ENCODE results near the gene CEPT1. TPM values are rescaled to one million over a fixed set of nuclear protein-coding genes. Genes with fewer than 3 reads are reported as not detected.

CEPT1 gene
- total RNA-seq, 1 experiment from 2014 or later = 30.9 TPM

DNA sequence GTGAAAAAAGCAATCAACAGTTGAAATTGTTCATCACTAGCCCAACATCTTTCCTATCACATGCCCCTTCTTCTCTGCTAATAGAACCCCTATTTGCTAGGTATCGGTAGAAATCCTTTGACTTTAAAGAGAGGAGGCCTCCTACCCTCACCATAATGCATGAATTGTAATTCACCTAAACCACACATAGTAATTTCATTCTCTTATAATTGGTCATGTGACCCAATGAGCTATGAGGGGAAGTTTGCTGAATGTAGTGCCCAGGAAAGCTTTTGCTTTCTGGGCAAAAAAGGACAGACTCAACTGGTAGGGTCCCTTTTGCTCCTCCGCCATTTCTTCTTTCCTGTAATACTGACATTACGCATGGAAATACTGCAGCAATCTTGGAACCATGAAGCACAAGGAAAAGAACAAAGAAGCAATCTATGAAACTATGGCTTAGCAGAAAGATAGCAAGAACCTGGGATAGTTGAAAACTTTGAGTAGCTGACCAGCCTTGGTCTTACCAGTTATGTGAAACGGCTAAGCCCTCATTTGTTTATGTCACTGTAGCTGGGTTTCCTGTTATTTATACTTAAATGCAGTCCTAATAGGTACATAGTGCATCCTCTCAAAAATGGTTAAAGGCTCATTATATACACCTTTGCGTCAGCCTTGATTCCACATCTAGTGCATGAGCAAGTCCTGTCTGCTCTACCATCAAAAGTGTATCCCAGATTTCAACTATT lies 77.3 kb downstream of the CEPT1 start:
- intact Hi-C loops (cut with micrococcal nuclease; ENCODE audit: unreplicated experiment) = no loop called here
- TF ChIP-seq, protein P1, sequence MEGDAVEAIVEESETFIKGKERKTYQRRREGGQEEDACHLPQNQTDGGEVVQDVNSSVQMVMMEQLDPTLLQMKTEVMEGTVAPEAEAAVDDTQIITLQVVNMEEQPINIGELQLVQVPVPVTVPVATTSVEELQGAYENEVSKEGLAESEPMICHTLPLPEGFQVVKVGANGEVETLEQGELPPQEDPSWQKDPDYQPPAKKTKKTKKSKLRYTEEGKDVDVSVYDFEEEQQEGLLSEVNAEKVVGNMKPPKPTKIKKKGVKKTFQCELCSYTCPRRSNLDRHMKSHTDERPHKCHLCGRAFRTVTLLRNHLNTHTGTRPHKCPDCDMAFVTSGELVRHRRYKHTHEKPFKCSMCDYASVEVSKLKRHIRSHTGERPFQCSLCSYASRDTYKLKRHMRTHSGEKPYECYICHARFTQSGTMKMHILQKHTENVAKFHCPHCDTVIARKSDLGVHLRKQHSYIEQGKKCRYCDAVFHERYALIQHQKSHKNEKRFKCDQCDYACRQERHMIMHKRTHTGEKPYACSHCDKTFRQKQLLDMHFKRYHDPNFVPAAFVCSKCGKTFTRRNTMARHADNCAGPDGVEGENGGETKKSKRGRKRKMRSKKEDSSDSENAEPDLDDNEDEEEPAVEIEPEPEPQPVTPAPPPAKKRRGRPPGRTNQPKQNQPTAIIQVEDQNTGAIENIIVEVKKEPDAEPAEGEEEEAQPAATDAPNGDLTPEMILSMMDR (conservative IDR thresholded peaks at IDR 0.05; ENCODE audit: low read depth, low read length) = no peak
- no peak for TF ChIP-seq EZH2 (IDR thresholded peaks at IDR 0.05; ENCODE audit: borderline replicate concordance, low read depth, low read length, poor library complexity, severe bottlenecking)
- DNase-seq (ENCODE audit: low spot score) = no peak
- Histone ChIP-seq H3K27me3 (replicated peaks; ENCODE audit: insufficient read depth, low read depth, low read length, poor library complexity) (peaks cover 2% of the 10 kb centered on the region), H3K4me3 (ENCODE audit: low read depth, low read length, poor library complexity, severe bottlenecking) (no peak overlapping the region), H3K27ac (ENCODE audit: low read depth, low read length, poor library complexity, severe bottlenecking) (no peak overlapping the region), H3K36me3 (ENCODE audit: insufficient read depth, low read length, poor library complexity, severe bottlenecking) (no peaks in the 10 kb centered on the region), H3K9me3 (ENCODE audit: low read depth, low read length, poor library complexity, severe bottlenecking) (no peaks in the 10 kb centered on the region), H3K4me1 (ENCODE audit: insufficient read depth, low read length, poor library complexity, severe bottlenecking) (no peaks in the 10 kb centered on the region)
- ChIA-PET POLR2A (ENCODE audit: low non-redundant PET) (no interaction called here), CTCF (no interaction called here)
- BruUV-seq (replicated peaks) = no TSS peak

- TF ChIP-seq EZH2 (IDR thresholded peaks at IDR 0.05; ENCODE audit: borderline replicate concordance, low read depth, low read length, poor library complexity, severe bottlenecking) = no peak
- TF ChIP-seq, protein P1 (conservative IDR thresholded peaks at IDR 0.05; ENCODE audit: low read depth, low read length) = no peak
- Histone ChIP-seq H3K9me3 (ENCODE audit: low read depth, low read length, poor library complexity, severe bottlenecking) (no peaks in the 10 kb centered on the region), H3K4me1 (ENCODE audit: insufficient read depth, low read length, poor library complexity, severe bottlenecking) (no peaks in the 10 kb centered on the region), H3K4me3 (ENCODE audit: low read depth, low read length, poor library complexity, severe bottlenecking) (no peak overlapping the region), H3K27me3 (replicated peaks; ENCODE audit: insufficient read depth, low read depth, low read length, poor library complexity) (peaks cover 6% of the 10 kb centered on the region), H3K27ac (ENCODE audit: low read depth, low read length, poor library complexity, severe bottlenecking) (no peak overlapping the region), H3K36me3 (ENCODE audit: insufficient read depth, low read length, poor library complexity, severe bottlenecking) (no peaks in the 10 kb centered on the region)
- no peak for DNase-seq (ENCODE audit: low spot score)
- POLR2A ChIA-PET (ENCODE audit: low non-redundant PET) = no interaction called here
- no TSS peak for BruUV-seq (replicated peaks)
- CTCF ChIA-PET = interaction anchor here (0.6 kb wide), 1 partner anchor 187 kb away, joined by 3 read pairs; no protein-coding TSS in a partner anchor
- intact Hi-C loops (cut with micrococcal nuclease; ENCODE audit: unreplicated experiment) = no loop called here
These were observed 78.9 kb downstream of the CEPT1 start for GRCh38 chr1:111218701-111219556.

DNA sequence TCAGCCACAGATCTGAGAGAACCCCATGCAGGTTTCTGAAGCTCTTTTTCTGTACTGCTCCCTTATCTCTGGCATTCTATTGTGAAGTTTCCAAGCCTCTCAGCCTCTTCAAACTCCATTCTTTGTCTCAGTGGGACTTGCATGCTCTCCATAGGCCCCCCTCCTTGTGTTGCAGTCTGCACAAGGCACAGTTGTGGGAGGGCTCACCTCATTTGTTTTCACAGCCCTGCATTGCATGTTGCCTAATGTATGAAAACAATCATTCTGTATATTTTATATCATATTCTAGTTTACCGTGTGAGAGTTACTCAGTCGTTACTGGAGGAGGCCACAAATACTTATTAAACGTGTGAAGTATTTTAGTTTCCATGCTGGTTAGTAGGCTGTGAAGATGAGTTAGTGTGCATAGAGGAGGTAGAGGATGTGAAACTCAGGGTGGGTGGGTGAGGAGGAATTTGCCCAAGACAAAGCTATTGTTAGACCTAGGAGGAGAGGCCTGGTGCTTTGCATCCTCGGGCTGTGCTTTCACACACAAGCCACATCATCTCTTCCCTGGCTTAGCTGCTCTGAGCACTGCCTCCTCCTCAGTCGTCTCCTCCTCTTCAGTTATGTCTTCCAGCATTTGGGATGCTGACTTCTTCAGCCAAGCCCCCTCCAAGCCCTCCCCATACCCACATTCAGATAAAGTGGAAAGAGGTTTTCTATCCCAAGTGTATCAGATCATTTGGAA lies 79.7 kb downstream of the CEPT1 start:
- CTCF ChIA-PET = no interaction called here
- H3K36me3 ChIP-seq (ENCODE audit: insufficient read depth, low read length, poor library complexity, severe bottlenecking) = no peaks in the 10 kb centered on the region
- no peak overlapping the region for H3K4me3 ChIP-seq (ENCODE audit: low read depth, low read length, poor library complexity, severe bottlenecking)
- no TSS peak for BruUV-seq (replicated peaks)
- intact Hi-C loops (cut with micrococcal nuclease; ENCODE audit: unreplicated experiment) = no loop called here
- no peaks in the 10 kb centered on the region for H3K9me3 ChIP-seq (ENCODE audit: low read depth, low read length, poor library complexity, severe bottlenecking)
- TF ChIP-seq EZH2 (IDR thresholded peaks at IDR 0.05; ENCODE audit: borderline replicate concordance, low read depth, low read length, poor library complexity, severe bottlenecking) = no peak
- TF ChIP-seq, protein P1 (conservative IDR thresholded peaks at IDR 0.05; ENCODE audit: low read depth, low read length) = no peak
- H3K4me1 ChIP-seq (ENCODE audit: insufficient read depth, low read length, poor library complexity, severe bottlenecking) = no peaks in the 10 kb centered on the region
- H3K27me3 ChIP-seq (replicated peaks; ENCODE audit: insufficient read depth, low read depth, low read length, poor library complexity) = peaks cover 14% of the 10 kb centered on the region
- POLR2A ChIA-PET (ENCODE audit: low non-redundant PET) = no interaction called here
- H3K27ac ChIP-seq (ENCODE audit: low read depth, low read length, poor library complexity, severe bottlenecking) = no peak overlapping the region
- DNase-seq (ENCODE audit: low spot score) = no peak
